Loucy (cell line): Measurements from ENCODE around the gene GAN.

Source experiments
- CTCF ChIP-seq: fragments of 200-600 bp; sonication (generic); conservative IDR thresholded peaks from 2 replicates; pipeline ENCODE4 v1.5.1; 2014; ENCODE audit warnings: mild to moderate bottlenecking, antibody characterized with exemption, low read length
- EZH2phosphoT487 ChIP-seq: fragments of 200-600 bp; IDR thresholded peaks from 2 replicates; pipeline ENCODE4 v1.6.1; 2018; ENCODE audit warnings: antibody characterized with exemption, mild to moderate bottlenecking, moderate library complexity, borderline replicate concordance

DNA sequence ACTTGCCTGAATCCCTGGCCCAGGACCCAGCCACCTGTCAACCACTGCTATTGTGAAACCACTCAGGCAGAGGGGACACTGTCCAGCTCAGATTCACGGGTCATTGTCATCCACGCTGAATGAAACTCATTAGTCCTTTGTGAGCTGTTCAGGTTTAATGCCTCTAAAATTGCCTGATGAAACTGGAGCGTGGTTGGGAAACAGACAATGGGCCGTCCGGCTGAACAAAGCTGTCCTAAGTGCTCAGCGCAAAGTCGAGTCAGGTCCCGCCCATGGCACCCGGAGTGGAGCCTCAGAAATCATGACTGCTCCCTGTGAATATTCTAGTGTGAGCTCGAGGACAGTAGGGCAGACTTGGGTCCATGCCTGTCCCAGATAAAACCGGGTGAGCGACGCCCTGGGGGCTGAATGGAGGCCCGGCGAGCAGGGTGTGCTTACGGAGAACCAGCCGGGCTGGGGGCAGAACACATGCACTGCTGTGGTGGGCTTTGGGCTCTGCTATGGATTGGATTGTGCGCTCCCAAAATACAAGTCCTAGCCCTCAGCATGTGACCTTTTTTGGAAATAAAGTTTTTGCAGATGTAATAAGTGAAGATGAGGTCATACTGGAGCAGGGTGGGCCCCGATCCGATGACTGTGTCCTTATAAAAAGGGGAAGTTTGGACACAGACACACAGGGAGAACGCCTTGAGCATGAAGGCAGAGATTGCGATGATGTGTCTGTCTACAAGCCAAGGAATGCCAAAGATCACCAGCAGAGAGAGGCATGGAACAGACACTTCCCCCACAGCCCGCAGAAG, 117.0 kb downstream of the GAN start:
- TF ChIP-seq CTCF (no peak), EZH2phosphoT487 (no peak)
